ENCODE data around the gene TCF4. TPM values are rescaled to one million over a fixed set of nuclear protein-coding genes. Genes with fewer than 3 reads are reported as not detected.

The TCF4 gene
- total RNA-seq, 1 experiment from 2014 or later: 12.5 TPM

GRCh38 chr18:55425698-55426097 lies 162.3 kb downstream of the TCF4 start:
- H3K9ac ChIP-seq (ENCODE audit: low read length): no peak overlapping the region
- no peaks in the 10 kb centered on the region for H3K36me3 ChIP-seq (ENCODE audit: low read depth, low read length)
- no peak for TF ChIP-seq EZH2phosphoT487 (IDR thresholded peaks at IDR 0.05; ENCODE audit: borderline replicate concordance, low read length)
- TF ChIP-seq CTCF (conservative IDR thresholded peaks at IDR 0.05; ENCODE audit: low read depth, low read length): no peak
- no peak for TF ChIP-seq EZH2 (IDR thresholded peaks at IDR 0.05; ENCODE audit: low read length, unreplicated experiment)
- CTCF ChIA-PET: no interaction called here
- H2AFZ ChIP-seq (ENCODE audit: low read length): no peak overlapping the region
- no peak overlapping the region for H3K4me3 ChIP-seq (ENCODE audit: low read length)
- no peaks in the 10 kb centered on the region for H3F3A ChIP-seq (ENCODE audit: low read length, unreplicated experiment)
- no peaks in the 10 kb centered on the region for H3K27me3 ChIP-seq (ENCODE audit: low read length)
- no peaks in the 10 kb centered on the region for H3K4me1 ChIP-seq (ENCODE audit: insufficient read depth, low read length)
- no TSS peak for BruUV-seq (replicated peaks)
- intact Hi-C loops (cut with micrococcal nuclease): no loop called here
- no peaks in the 10 kb centered on the region for H3K9me2 ChIP-seq (replicated peaks; ENCODE audit: low read length)
- H3K27ac ChIP-seq (ENCODE audit: low read length): no peak overlapping the region
- no peaks in the 10 kb centered on the region for H4K20me1 ChIP-seq (ENCODE audit: low read length)
- POLR2A ChIA-PET (ENCODE audit: unreplicated experiment): no interaction called here
- ATAC-seq (no peak), DNase-seq (no peak)
- H3K9me3 ChIP-seq (ENCODE audit: low read length): no peaks in the 10 kb centered on the region
- H3K4me2 ChIP-seq (ENCODE audit: low read length): no peak overlapping the region
- no peaks in the 10 kb centered on the region for H3K79me2 ChIP-seq (ENCODE audit: low read length)

GRCh38 chr18:55422456-55423180 lies 165.4 kb downstream of the TCF4 start:
- no peak overlapping the region for H3K4me2 ChIP-seq (ENCODE audit: low read length)
- POLR2A ChIA-PET (ENCODE audit: unreplicated experiment): no interaction called here
- H3K4me3 ChIP-seq (ENCODE audit: low read length): no peak overlapping the region
- intact Hi-C loops (cut with micrococcal nuclease): no loop called here
- H3F3A ChIP-seq (ENCODE audit: low read length, unreplicated experiment): no peaks in the 10 kb centered on the region
- H3K27me3 ChIP-seq (ENCODE audit: low read length): no peaks in the 10 kb centered on the region
- CTCF ChIA-PET: no interaction called here
- no peak overlapping the region for H3K9ac ChIP-seq (ENCODE audit: low read length)
- H2AFZ ChIP-seq (ENCODE audit: low read length): no peak overlapping the region
- H3K79me2 ChIP-seq (ENCODE audit: low read length): no peaks in the 10 kb centered on the region
- TF ChIP-seq EZH2 (IDR thresholded peaks at IDR 0.05; ENCODE audit: low read length, unreplicated experiment) (no peak), CTCF (conservative IDR thresholded peaks at IDR 0.05; ENCODE audit: low read depth, low read length) (no peak), EZH2phosphoT487 (IDR thresholded peaks at IDR 0.05; ENCODE audit: borderline replicate concordance, low read length) (no peak)
- no peaks in the 10 kb centered on the region for H4K20me1 ChIP-seq (ENCODE audit: low read length)
- no peaks in the 10 kb centered on the region for H3K4me1 ChIP-seq (ENCODE audit: insufficient read depth, low read length)
- no peaks in the 10 kb centered on the region for H3K9me2 ChIP-seq (replicated peaks; ENCODE audit: low read length)
- no peak overlapping the region for H3K27ac ChIP-seq (ENCODE audit: low read length)
- H3K9me3 ChIP-seq (ENCODE audit: low read length): no peaks in the 10 kb centered on the region
- no peaks in the 10 kb centered on the region for H3K36me3 ChIP-seq (ENCODE audit: low read depth, low read length)
- ATAC-seq (no peak), DNase-seq (no peak)
- no TSS peak for BruUV-seq (replicated peaks)

- Histone ChIP-seq H3K9me3 (ENCODE audit: low read length) (no peaks in the 10 kb centered on the region), H3F3A (ENCODE audit: low read length, unreplicated experiment) (no peaks in the 10 kb centered on the region), H3K27ac (ENCODE audit: low read length) (no peak overlapping the region), H4K20me1 (ENCODE audit: low read length) (no peaks in the 10 kb centered on the region), H3K9me2 (replicated peaks; ENCODE audit: low read length) (no peaks in the 10 kb centered on the region), H3K4me3 (ENCODE audit: low read length) (no peak overlapping the region), H3K4me1 (ENCODE audit: insufficient read depth, low read length) (no peaks in the 10 kb centered on the region), H3K36me3 (ENCODE audit: low read depth, low read length) (no peaks in the 10 kb centered on the region), H3K27me3 (ENCODE audit: low read length) (no peaks in the 10 kb centered on the region), H2AFZ (ENCODE audit: low read length) (no peak overlapping the region), H3K79me2 (ENCODE audit: low read length) (no peaks in the 10 kb centered on the region), H3K9ac (ENCODE audit: low read length) (no peak overlapping the region), H3K4me2 (ENCODE audit: low read length) (no peak overlapping the region)
- intact Hi-C loops (cut with micrococcal nuclease): no loop called here
- ChIA-PET POLR2A (ENCODE audit: unreplicated experiment) (no interaction called here), CTCF (no interaction called here)
- ATAC-seq (no peak), DNase-seq (no peak)
- BruUV-seq (replicated peaks): no TSS peak
- TF ChIP-seq CTCF (conservative IDR thresholded peaks at IDR 0.05; ENCODE audit: low read depth, low read length) (no peak), EZH2phosphoT487 (IDR thresholded peaks at IDR 0.05; ENCODE audit: borderline replicate concordance, low read length) (no peak)
Observed at GRCh38 chr18:55421615-55422419, 166.2 kb downstream of the TCF4 start.
